NCI-H524 (cell line): Measurements from ENCODE around the gene MDGA2.

Experiments used
- DNase-seq, 2 experiments: peaks; one replicate each; lab custom pipeline; 2025; lab: John Stamatoyannopoulos, UW

The MDGA2 gene

DNA sequence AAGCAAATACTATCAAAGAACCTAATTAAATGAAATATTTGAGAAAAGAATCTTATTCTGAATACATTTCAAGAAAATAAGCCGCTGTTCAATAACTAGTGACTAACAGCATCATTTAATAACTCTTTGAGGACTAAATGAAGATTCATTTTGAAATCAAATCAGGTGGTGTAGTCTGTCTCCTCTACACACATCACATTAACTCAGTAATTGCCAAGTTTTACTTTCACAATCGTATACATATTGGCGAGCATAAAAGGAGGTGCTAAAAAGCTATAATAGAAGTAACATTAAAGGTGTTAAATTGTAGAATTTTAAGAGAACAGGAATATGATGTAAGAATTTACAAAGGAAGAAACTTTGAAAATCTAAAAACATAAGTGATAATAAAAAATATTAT, 185.1 kb downstream of the MDGA2 start:
- no peak for DNase-seq

DNA sequence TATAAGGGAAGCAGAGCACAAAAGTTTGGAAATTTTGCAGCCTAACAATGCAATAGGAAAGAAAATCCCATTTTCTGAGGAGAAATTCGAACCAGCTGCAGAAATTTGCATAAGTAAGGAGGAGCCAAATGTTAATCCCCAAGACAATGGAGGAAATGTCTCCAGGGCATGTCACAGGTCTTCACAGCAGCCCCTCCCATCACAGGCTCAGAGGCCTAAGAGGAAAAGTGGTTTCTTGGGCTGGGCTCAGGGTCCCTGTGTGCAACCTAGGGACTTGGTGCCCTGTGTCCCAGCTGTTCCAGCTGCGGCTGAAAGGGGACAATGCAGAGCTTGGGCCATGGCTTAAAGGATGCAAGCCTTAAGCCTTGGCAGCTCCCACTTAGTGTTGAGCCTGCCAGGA, 190.0 kb downstream of the MDGA2 start:
- DNase-seq, result no peak

DNA sequence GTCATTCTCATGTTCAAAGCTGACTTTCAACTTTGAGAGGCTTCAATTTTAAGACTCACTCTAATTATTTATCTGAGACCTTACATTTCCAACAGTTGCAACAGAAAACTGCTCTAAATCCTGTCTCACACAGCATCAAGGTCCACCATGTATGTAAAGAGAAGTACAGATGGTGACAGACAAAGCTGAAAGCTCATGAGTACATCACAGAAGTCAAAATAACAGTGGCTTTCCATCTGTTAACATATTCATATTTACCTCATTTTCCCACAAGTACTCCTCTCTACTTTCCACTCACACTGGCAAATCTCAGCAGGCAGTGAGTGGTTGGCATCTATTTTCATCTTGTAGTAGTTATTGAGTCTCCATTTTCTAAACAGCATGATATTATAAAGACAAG, 192.0 kb downstream of the MDGA2 start:
- DNase-seq, result peak in 1 of 2 experiments; percentile 48

GRCh38 chr14:47471075-47471474, 204.3 kb downstream of the MDGA2 start:
- DNase-seq, result no peak

- no peak for DNase-seq
Measured at GRCh38 chr14:47466916-47467315, 208.5 kb downstream of the MDGA2 start.

DNA sequence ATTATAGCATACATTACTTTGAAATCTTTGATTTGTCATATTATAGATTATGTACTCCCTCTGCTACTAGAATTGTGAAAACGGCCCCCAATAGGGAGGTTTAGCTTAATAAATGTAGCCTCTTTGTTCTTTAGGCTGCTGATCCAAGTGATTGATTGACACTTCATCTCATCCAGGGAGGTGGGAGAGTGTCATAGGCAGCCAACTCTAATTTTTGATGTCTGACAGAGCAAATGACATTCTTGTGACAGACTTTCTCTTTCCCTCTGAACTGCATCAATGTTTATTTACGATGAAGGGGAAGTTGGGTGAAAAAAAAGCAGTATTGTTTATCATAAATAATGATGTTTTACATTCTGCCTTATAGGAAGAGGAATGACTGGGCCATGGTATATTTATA, 221.4 kb downstream of the MDGA2 start:
- DNase-seq, result no peak

- DNase-seq, result no peak
Measured at GRCh38 chr14:47447076-47447475, 228.3 kb downstream of the MDGA2 start.

GRCh38 chr14:47442211-47442610, 233.2 kb downstream of the MDGA2 start:
- DNase-seq, result peak in 1 of 2 experiments; percentile 45

DNA sequence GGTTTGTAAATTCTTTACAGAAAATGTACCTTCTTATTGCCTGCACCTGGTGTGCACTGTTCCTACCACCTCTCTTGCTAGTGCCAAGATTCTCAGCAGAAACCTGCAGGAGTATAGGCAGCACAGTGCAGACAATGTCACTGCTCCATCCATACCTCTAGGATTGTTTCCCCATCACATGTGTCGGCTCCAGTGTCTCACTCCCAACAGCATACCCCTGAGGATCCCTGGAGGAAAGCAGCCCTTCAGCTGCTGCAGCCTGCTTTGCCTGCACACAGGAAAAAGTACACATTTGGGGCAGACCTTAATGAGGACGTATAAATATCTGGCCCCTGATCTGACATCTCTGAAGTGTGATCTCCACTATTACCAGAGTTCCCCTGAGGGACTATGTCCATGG, 235.5 kb downstream of the MDGA2 start:
- DNase-seq, result no peak

DNA sequence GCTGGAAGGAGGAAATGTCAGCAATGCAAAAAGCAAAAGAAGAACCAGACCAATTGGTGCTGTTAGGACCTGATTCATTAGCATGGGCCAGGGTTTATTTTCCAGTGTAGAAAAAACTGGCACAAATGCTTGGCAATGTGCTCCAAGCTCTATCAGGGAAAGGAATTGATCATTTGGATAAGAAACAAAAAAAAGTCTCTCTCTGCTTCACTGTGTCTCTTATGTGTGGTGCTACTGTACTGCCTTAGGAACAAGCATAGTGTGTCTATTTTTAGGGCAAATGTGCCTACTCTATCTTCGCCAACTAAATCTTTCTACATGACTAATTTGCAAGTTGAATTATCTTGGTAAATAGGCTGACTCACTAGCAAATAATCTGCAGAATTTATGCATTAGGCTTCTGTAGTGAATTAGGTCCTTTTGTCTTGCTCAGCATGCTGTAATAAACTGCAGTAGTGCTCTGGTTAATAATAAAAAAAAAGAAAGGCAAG, 236.7 kb downstream of the MDGA2 start:
- no peak for DNase-seq

DNA sequence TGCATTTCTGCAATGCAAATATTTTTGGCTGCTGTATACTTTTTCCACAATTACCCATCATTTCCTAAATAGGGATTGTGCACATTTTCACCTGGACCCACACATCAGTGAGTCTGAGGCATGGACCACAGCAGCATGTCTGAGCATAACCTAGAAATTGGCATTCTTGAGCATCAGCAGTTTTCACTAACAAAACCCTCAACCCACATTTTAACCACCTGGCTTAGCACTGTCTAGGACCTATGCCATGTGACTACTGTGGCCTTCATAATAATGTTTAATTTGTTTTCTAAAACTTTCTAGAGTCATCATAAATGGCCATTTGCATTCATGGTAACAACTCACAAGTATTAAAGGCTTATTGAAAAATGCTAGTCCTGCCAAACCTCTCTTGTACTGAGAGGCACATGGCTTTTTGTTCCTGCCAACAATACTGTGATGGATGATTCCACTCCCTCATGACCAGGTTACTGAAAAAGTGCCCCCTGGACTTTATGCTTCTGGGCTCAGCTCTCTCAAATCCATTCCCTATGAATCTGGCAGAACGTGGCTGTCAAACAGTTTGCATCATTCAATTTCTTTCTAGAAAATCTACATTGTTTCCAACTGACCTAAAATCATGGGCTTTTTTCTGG, 240.0 kb downstream of the MDGA2 start:
- no peak for DNase-seq

DNA sequence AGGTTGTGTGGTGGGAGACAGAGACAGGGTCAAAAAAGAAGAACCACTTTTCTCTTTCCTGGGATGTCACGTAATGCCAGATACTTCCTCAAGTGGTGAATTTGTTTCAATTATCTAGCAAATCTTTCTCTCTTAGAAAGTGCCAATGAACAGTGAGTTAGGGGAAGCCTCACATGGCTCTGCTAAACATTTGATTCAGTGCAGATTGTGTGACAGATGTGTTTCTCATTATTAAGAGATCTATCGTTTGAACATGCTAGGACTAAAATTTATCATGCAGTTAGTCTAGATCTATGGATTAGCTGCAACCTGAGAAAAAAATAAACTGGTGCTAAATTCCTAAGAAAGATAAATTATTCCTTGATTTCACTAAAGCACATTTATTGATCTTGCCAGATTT, 247.8 kb downstream of the MDGA2 start:
- DNase-seq, result peak; percentile 32 to 90

GRCh38 chr14:47425302-47425701, 250.1 kb downstream of the MDGA2 start:
- DNase-seq, result no peak

GRCh38 chr14:47422191-47422590, 253.2 kb downstream of the MDGA2 start:
- no peak for DNase-seq

GRCh38 chr14:47411523-47411922, 263.9 kb downstream of the MDGA2 start:
- DNase-seq, result no peak

DNA sequence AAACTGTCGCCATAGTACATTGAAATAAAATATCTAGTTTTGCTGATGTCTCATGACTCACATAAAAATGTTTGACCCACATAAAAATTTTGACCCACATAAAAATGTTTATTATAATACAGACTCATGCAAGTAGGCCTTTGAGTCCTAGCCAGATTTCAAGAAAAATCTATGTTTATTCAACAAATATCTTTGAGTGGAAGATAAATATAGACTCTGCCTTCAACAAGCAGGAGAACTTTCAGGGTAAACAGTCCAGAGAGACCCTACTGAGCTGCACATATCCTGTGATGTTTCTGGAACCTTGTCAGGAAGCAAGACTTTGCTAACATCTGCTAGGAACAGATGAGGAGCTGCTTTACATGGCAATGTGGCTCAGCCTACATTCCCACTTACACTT, 283.1 kb downstream of the MDGA2 start:
- DNase-seq, result peak in 1 of 2 experiments; percentile 5

- no peak for DNase-seq
Measured at GRCh38 chr14:47390831-47391504, 284.4 kb downstream of the MDGA2 start.

GRCh38 chr14:47389535-47389934, 285.9 kb downstream of the MDGA2 start:
- DNase-seq, result no peak

- DNase-seq, result peak in 1 of 2 experiments; percentile 20
Measured at GRCh38 chr14:47366006-47366405, 309.4 kb downstream of the MDGA2 start.

DNA sequence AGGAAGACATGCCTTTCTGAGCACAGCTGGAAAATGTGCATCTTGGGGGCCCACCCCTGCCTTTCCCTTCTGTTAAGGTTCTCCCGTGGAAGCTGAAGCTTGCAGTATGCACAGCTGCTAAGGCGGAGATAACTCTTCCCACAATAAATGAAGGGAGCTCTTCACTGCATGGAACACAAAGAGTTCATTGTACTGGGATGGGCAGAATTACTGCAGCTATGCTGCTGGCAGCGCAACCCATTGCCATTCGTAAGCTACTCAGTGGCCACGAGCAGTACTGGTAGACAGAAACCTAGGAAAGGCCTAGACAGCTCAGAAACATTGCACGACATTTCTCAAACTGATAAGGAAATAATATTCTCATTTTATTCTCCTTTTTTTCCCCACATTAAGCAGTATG, 310.2 kb downstream of the MDGA2 start:
- DNase-seq, result peak in 1 of 2 experiments; percentile 37

DNA sequence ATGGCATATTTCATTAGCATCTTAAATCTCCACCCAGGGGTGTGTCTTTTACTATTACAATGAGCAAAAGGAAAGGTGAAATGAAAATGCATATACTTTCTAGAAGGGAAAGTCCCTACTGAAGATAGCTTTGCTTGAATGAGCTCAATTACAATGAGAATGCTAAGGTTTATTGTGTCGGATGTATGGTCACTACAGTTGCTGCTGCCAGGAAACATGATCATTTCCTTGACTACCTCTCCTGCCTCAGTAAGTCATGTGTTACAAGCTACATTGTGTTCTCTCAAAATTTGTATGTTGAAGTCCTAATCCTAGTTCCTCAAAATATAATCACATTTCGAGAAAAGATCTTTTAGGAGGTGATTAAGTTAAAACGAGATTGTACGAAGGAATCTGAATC, 322.2 kb downstream of the MDGA2 start:
- no peak for DNase-seq

- no peak for DNase-seq
Measured at GRCh38 chr14:47346849-47347248, 328.6 kb downstream of the MDGA2 start.

- no peak for DNase-seq
Measured at GRCh38 chr14:47345016-47345415, 330.4 kb downstream of the MDGA2 start.

DNA sequence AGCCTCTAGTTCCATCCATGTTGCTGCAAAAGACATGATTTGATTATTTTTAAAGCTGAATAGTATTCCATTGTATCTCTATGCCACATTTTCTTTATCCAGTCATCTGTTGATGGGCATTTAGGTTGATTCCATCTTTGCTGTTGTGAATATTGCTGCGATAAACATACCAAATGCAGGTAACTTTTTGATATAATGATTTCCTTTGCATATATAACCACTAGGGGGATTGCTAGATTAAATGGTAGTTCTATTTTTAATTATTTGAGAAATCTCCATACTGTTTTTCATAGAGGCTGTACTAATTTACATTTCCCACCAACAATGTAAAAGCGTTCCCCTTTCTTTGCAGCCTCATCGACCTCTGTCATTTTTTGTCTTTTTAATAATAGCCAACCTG, 342.5 kb downstream of the MDGA2 start:
- DNase-seq, result no peak
